ENCODE data around the gene PLCD1.

The PLCD1 gene

DNA sequence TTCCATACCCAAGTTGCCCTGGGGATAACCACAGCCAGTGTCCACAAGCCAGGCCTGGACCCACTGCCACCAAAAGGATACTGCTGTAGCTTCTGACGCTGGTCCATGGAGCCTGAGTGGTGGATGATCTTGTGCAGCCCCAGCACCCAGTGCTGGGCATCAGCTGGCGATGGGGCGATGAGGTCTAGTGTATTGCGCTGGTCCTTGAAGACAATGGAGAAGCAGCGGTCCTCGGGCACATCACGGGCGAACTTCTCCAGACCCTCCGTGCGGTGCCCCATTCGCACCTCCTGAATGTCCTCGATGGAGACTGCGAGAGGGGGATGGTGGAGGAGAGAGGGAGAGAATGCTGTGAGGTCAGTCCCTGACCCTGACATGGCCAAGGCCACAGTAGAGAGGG lies 13.0 kb downstream of the PLCD1 start:
- DNase-seq: no peak

DNA sequence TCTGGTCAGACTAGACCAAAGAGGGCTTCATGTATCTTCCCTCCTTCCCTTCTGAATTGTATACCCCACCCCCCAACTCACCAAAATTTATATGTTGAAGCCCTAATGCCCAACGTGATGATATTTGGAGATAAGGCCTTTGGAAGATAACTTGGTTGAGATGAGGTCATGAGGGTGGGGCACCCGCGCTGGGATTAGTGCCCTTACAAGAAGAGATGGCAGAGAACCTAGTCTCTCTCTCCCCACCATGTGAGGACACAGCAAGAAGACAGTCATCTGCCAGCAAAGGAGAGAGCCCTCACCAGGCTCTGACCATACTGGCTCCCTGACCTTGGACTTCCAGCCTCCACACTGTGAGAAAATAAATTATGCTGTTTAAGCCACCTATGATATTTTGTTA lies 13.5 kb downstream of the PLCD1 start:
- DNase-seq: no peak

GRCh38 chr3:38015485-38015884 lies 14.0 kb downstream of the PLCD1 start:
- DNase-seq: no peak

- DNase-seq: no peak
Observed at GRCh38 chr3:38011111-38011510, 18.3 kb downstream of the PLCD1 start.

- DNase-seq: no peak
Observed at GRCh38 chr3:38009807-38010591, 19.4 kb downstream of the PLCD1 start.

- no peak for DNase-seq
Observed at GRCh38 chr3:38008971-38009580, 20.4 kb downstream of the PLCD1 start.

DNA sequence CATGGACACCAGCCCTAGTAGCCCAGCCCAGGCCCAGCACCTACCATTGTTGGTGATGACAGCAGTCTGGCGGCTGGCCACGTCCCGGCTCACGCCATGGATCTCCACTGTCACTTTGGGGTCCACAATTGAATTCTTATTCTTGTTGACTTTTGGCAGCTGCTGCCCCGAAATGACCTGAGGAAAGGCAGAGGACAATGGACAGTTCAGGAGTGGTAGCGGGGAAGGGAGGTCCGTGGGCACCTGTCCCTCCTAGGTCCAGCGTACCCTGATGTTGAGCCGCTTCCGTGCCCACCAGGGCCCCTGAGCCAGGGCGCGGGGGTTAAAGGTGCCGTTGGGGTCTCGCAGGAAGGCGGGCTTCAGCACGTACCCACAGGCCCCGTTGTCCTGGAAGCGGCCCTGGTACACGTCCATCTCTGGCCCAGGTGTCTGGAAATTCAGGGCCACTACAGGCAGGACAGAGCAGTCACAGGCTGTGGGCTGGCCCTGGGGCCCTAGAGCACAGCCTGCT lies 21.2 kb downstream of the PLCD1 start:
- DNase-seq: no peak

GRCh38 chr3:38007754-38008090 lies 21.7 kb downstream of the PLCD1 start:
- DNase-seq: no peak

DNA sequence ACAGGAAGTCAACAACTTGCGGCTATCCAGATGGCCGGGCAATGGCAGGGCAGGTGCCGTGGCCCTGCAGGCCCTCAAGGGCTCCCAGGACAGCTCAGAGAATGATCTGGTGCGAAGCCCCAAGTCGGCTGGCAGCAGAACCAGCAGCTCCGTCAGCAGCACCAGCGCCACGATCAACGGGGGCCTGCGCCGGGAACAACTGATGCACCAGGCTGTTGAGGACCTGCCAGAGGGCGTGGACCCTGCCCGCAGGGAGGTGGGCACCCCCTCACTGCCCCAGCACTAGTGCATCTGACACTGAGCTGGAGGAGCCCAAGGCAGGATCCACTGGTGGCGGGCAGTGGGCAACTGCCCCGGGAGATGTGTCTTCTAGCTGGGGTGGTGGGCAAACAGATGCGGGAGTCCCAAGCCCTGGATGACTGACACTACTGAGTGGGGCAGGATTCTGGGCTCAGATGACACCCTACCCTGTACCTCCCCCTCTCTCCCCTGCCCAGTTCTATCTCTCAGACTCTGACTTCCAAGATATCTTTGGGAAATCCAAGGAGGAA lies 22.9 kb downstream of the PLCD1 start:
- no peak for DNase-seq

DNA sequence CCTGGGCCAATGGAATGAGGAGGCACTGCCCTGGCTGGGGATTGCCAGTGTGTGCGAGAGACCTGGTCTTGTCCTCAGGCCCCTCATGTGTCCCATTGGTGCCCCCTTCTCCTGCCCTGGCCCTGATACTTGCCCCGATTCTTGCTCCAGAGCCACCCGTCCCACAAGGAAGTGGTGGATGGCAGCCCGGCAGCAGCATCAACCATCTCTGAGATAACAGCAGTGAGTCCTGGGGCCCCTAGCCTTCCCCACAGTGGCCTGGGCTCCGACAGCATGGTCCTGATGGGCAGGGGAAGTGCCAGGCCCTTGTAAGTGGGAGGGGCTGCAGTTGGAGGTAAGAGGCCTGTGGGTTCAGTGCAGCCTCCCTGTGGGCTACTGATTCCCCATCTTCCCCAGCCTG lies 23.4 kb downstream of the PLCD1 start:
- no peak for DNase-seq

- no peak for DNase-seq
Observed at GRCh38 chr3:38005076-38006020, 24.1 kb downstream of the PLCD1 start.

DNA sequence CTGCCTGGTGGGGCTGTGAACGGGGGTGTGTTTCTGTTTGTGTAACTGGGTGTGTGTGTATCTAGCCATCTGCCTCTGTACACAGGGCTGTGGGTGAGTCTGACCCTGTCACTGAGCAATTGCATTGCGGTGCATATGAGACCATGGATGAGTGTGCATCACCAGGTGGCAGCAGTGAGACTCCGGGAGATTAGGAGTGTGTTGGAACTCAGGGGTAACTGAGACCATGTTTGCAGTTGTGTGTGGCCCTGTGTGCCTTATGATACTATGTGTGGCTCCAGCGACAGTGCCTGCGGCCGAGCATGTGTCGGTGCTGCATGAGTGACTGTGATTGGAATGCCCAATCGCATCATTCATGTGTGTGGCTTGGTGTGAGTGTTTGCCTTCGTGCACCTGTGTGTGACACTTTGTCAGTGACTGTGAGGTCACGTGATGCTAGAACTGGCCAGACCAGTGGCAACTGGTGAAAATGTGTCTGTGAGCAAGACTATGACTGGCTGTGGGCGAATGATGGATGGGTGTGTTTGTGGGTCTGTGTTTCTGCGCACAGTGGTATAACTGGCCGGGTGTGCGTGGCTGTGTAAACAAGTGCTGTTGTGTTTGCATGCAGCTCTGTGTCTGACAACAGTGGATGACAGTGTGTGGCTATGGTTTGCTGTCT lies 24.9 kb downstream of the PLCD1 start:
- DNase-seq: peak; percentile 73

DNA sequence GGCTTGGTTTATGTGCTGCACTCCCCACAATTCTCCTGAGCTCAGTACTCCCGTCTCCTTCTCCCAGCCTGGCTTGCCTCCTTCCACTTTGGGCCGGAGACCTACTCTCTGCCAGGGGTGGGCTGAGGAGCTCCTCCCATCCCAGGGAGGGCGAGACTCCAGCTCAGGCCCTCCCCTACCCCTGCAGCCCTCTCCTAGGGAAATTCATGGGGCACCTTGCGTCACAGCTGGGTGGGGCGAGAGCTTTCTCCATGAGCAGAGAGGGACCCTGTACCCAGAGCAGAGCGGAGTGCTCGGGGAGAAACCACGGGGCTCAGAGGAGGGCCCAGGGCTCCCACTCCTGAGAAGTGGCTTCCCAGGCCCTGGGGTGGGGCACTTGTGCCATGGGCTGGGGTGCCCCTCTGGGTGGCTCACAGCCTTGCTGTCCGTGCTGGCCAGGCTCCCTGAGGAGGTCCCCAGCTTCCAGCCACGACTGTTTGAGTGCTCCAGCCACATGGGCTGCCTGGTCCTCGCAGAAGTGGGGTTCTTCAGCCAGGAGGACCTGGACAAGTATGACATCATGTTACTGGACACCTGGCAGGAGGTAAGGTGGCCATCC lies 25.5 kb downstream of the PLCD1 start:
- no peak for DNase-seq

GRCh38 chr3:38003371-38003816 lies 26.0 kb downstream of the PLCD1 start:
- peak; percentile 55 for DNase-seq

DNA sequence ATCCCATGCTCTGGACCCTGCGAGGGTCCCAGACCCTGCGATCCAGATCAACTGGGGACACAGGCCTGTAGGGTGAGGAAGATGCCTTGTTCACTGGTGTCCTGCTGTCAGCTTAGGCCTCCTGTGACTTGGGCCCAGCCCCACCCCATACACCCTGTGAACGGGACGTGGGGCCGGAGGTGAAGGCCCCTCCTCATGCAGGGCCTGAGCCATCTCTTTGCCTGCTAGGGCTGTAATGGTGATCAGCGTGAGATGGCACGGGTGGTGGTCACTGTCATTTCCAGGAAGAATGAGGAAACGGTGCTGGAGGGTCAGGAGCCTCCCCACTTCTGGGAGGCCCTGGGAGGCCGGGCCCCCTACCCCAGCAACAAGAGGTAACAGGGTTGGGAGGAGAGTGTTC lies 26.5 kb downstream of the PLCD1 start:
- no peak for DNase-seq

GRCh38 chr3:38002291-38002876 lies 27.1 kb downstream of the PLCD1 start:
- DNase-seq: no peak

DNA sequence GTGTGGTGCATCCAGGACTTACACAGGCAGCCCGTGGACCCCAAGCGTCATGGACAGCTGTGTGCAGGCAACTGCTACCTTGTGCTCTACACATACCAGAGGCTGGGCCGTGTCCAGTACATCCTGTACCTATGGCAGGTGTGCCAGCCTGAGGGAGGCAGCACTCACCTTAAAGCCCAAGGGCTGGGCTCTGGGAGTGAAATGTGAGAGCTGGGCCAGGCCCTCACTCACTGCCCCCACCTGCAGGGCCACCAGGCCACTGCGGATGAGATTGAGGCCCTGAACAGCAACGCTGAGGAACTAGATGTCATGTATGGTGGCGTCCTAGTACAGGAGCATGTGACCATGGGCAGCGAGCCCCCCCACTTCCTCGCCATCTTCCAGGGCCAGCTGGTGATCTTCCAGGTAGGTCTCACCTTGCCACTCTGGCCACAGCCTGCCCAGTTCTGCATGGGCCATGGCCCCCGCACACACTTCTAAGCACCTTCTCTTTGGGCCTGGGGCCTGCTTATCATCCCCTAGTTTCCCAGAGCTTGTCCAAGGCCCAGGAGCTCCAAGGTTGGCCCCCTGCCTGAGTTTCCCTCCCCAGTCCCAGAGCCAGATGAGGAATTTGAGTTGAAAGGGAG lies 27.9 kb downstream of the PLCD1 start:
- DNase-seq: no peak

DNA sequence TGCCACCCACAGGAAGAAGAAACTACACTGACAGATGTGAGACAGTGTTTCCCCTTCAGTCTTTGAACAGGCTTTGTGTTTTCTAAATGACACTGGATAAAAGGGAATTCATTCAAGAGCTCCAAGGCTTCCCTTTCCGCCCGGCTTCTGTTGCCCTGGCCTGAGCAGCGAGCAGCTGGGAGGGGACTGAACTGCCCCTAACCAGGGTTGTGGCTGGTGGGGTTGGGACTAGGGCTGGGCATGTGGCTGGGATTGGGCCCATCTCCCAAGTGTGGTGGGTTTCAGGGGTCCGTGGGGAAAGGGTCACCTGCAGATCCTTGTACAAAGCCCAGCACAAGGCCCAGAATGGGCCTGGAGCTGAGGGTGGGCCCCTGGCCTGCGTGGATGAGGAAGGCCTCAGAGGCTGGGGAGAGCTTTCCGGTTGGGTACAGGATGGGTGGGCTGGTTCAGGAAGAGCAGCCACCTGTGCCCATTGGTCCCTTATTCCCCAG lies 28.4 kb downstream of the PLCD1 start:
- DNase-seq: no peak

- DNase-seq: no peak
Observed at GRCh38 chr3:38000242-38000916, 29.1 kb downstream of the PLCD1 start.

DNA sequence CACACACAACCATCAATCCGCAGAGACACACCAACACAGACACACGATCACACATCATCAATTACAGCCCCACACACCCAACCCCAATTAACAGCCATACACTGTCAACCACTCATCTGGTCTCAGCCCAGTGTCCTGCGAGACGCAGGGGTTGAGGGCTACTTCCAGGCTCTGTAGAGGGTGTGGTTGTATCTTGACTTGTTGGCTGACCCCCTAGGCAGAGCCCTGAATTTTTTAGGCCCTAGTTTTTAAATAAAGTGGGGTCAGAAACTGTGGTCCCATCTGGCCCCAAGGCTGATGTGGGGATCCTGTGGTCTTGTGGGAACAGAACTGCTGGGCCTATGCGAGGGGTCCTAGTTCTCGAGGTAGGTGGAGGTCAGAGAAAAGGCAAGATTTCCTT lies 29.6 kb downstream of the PLCD1 start:
- DNase-seq: no peak
